Tibial nerve (tissue), 4 donors: ENCODE data around the gene CDYL.

Experiments used
- EP300 ChIP-seq, 2 donors: sonication (generic); formaldehyde crosslinking; IDR thresholded peaks; one replicate each; pipeline ENCODE4 v1.6.1; 2017; ENCODE audit warnings: antibody characterized with exemption in 2 of 2, mild to moderate bottlenecking in 1 of 2
- TF ChIP-seq, protein P1 (sequence below), 5 experiments: fragments of 200-600 bp in 3 of 5; fragments of 450-650 bp in 2 of 5; sonication (generic) in 3 of 5; IDR thresholded peaks; one replicate each; pipeline ENCODE4 v1.5.1; 2016 to 2019; ENCODE audit warnings: antibody characterized with exemption in 5 of 5, mild to moderate bottlenecking in 3 of 5, moderate library complexity in 2 of 5

- TF ChIP-seq, protein P1, sequence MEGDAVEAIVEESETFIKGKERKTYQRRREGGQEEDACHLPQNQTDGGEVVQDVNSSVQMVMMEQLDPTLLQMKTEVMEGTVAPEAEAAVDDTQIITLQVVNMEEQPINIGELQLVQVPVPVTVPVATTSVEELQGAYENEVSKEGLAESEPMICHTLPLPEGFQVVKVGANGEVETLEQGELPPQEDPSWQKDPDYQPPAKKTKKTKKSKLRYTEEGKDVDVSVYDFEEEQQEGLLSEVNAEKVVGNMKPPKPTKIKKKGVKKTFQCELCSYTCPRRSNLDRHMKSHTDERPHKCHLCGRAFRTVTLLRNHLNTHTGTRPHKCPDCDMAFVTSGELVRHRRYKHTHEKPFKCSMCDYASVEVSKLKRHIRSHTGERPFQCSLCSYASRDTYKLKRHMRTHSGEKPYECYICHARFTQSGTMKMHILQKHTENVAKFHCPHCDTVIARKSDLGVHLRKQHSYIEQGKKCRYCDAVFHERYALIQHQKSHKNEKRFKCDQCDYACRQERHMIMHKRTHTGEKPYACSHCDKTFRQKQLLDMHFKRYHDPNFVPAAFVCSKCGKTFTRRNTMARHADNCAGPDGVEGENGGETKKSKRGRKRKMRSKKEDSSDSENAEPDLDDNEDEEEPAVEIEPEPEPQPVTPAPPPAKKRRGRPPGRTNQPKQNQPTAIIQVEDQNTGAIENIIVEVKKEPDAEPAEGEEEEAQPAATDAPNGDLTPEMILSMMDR (IDR thresholded peaks at IDR 0.05) = no peak
- TF ChIP-seq EP300 (IDR thresholded peaks at IDR 0.05) = no peak
Measured at GRCh38 chr6:4808396-4808795, 32.2 kb downstream of the CDYL start.
